Activated CD8-positive, alpha-beta memory T cell treated with anti-CD3 and anti-CD28 coated beads for 24 hours (primary cell): ENCODE data around the gene E2F1.

Source experiments
- DNase-seq: peaks from one replicate; pipeline ENCODE4 v3.0.0-alpha.2; 2020

Gene E2F1

DNA sequence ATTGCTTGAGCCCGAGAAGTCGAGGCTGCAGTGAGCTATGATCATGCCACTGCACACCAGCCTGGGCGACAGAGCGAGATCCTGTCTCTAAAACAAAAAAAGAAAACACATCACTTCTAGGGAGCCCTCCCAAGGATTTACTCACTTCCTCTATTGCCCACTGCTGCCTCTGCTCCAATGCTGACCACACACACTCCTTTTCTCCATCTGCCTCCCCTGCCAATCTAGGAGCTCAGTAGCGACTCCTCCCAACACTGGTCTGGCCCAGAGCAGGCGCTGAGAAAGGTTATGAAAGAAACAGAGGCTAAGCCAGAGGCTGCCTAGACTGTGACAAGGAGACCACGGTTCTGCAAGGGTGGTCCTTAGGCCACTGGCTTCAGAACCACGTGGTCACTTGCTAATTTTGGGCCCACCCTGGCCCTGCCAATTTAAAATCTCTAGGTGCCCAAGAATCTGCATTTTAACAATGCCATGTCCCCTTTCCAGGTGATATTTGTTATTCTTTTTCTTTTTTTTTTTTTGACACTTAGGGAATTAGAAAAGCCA is 1.3 kb upstream of the E2F1 start:
- no peak for DNase-seq

DNA sequence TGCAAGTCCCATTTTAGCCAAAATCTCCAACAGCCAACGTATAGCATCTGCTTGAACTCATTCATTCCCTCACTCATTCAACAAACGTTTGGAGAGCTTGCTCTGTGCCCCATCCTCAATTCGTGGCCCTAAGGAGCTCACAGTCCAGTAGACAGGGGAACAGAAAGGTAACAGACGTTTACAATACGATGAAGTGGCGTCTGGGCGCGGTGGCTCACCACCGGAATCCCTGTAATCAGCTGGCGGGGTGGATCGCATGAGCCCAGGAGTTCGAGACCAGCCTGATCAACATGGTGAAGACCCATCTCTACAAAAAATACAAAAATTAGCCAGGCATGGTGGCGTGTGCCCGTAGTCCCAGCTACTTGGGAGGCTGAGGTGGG is 790 bp upstream of the E2F1 start:
- DNase-seq: no peak

DNA sequence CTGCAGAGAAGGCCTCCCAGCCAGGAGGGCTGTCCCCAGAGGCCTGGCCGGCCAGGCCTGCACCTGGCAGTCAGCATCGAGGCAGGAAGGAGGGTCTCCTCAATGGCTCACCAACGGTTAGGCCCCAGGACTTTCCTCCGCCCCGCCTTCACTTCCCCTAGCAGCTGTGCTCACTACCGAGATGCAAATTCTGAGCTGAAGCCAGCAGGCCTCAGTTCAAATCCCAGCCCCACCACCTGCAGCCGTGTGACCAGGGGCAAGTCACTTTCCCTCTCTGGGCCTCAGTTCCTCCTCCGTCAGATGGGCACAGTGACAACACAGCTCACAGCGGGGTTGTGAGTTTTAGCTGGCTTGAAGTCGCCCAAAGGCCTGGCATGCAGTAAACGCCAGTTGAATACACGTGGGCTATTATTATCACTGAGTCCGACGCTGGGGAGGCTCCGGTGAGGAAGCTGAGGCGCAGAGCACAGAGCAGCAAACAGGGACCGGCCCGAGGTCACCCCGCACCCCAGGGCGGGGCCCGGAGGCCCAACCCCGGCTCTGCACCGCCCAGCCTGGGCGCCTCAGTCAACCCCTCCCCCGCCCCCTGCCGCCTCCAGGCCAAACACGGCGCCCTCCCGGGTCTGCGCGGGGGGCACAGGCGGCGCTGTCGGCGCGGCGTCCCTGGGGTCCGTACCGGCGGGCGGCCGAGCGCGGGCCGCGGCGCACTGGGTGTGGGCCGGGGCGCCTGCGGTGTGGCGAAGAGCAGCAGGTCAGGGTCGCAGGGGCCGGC is 671 bp downstream of the E2F1 start:
- peak; percentile 86 for DNase-seq

DNA sequence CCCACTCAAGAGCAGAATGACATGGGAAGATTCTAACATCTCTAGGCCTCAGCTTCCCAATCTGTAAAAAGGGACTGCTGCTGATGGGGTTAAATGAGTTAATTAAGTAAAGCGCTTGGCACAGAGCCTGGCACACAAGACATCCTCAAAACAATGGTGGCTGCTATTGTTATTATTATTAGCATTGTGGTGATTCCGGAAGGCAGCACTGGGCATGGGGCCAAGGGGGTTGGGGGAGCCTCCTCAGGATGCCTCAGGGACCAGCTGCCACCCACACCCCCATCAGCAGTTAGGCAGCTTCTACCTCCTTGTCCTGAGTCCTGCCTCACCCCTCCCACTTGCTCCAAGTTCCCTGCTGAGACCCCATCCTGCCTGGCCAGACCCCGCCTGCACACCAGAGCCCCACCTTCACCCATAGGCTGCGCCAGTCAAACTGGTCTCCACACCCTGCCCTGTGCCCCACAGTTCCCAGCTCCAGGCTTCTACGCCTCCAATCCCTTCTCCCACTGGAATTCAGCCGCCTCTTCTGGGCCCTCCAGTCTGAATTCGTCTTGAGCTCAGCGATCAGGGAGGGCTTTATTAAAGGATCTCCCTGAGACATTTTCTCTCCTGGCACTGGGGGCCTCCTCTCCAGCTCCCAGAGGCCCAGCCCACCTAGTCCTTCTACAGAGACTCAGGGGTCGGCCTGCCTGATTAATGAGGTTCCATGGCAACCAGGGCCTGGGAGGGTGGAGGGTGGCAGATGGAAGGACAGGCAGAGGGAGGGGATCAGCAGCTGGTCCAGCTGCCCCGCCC is 1.5 kb downstream of the E2F1 start:
- DNase-seq: no peak

DNA sequence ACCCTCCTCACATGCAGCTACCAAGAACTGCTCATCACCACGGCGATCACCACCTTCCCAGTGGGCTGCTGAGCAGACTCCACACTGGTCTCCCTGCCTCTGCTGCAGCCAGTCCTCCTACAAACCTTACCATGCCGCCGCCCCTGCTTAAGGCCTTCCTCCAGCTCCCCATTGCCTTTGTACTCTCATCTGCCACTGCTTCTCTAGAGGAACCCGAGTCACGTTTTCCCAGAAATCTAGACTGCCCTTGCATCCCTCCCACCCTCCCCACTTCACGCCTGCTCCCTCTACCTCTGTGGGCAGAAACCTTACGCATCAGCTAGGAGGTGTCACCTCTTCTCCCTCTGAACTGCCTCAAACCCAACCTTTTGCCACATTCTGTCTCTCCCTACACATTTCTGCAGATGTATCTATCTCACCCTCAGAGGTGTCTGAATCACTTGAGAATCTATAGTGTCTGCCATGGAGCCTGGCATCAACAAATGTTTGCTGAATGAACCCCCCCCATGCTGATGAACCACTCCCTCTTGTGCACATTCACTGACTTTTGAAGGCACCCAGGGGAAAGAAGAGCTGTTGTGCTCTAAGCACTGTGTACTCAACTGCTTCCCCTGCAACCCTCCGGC is 4.3 kb downstream of the E2F1 start:
- DNase-seq: no peak

DNA sequence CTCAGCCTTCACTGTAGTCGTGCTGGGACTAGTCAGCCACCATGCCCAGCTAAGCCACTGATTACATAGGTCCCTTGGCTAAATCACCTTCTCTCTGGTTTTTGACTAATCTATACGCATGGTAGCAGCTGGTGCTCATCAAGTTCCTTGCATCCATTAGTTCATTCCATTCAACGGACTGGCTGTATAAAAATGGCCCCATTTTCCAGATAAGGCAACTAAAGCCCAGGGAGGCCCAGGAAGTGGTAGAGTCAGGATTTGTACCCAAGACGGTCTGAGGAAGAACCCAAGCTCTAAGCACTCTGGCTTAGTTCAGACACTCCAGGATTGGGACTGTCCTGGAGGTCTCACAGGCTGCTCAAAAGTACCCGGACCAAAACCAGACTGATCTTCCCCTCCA is 4.9 kb downstream of the E2F1 start:
- DNase-seq: no peak

DNA sequence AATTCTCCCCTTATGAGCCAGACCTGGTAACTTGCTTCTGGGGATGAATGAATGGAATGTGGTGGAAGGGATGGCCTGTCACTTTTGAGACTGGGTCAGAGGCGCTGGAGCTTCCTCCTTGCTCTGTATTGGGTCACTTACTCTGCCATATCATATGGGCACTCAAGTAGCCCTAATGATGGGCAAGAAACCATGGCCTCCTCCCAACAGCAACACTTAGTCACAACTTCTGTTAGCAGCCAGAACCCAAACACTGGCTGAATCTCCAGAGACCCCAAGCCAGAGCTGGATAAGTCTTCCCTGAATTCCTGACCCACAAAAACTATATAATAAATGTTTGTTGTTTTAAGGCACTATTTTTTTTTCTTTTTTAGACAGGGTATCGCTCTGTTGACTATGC is 5.5 kb downstream of the E2F1 start:
- DNase-seq: no peak

DNA sequence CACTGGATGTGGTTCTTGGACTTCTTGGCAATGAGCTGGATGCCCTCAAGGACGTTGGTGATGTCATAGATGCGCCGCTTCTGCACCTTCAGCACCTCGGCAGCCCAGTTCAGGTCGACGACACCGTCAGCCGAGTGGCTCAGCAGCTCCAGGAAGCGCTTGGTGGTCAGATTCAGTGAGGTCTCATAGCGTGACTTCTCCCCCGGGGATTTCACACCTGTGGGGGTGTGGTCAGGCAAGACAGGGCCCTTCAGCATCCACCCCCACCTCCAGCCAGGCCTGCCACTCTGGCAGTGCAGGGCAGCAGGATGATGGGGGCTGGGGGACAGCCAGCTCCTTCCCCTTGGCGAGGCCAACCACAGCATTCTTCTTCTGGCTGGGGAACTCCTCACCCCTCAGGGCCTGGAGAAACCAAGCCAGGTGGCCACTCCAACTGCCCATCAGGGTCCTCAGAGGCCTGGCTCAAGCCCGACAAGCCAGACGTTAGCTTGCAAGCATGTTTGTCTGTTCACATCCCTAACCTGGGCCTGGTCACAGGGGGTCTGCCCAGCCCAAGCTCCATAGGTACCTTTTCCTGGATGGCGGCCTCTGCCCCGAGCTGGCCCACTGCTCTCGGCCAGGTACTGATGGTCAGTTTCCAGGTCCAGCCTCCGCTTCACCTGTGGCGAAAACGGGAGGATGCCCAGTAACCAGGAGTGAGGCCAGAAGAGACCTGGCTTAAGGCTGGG is 6.3 kb downstream of the E2F1 start:
- DNase-seq: no peak

DNA sequence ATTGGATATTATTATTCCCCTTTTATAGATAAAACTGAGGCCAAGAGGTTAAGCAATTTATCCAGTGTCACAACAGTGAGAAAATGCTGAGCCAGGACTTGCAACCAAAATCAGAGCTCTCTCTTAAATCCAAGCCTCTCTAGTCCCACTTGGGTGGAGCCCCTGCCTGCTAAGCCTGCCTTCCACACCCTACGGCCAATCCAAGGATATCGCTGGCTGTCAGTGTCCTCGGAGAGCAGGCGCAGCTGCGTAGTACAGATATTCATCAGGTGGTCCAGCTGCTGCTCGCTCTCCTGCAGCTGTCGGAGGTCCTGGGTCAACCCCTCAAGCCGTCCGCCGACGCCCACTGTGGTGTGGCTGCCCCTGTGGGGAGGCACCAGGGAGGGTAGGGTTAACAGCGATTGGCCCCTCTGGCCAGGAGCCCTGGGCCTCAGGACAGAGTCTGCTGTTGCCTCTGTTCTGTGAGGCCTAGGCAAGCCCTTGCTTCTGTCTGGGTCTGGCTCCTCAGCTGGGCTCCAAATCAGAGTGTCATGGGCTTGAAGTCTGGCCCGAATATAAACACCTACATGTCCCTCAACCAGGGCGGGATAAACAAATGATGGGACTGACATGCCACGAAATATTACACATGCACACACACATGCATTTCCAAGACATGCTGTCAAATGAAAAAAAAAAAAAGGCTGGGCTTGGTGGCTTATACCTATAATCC is 8.0 kb downstream of the E2F1 start:
- no peak for DNase-seq

DNA sequence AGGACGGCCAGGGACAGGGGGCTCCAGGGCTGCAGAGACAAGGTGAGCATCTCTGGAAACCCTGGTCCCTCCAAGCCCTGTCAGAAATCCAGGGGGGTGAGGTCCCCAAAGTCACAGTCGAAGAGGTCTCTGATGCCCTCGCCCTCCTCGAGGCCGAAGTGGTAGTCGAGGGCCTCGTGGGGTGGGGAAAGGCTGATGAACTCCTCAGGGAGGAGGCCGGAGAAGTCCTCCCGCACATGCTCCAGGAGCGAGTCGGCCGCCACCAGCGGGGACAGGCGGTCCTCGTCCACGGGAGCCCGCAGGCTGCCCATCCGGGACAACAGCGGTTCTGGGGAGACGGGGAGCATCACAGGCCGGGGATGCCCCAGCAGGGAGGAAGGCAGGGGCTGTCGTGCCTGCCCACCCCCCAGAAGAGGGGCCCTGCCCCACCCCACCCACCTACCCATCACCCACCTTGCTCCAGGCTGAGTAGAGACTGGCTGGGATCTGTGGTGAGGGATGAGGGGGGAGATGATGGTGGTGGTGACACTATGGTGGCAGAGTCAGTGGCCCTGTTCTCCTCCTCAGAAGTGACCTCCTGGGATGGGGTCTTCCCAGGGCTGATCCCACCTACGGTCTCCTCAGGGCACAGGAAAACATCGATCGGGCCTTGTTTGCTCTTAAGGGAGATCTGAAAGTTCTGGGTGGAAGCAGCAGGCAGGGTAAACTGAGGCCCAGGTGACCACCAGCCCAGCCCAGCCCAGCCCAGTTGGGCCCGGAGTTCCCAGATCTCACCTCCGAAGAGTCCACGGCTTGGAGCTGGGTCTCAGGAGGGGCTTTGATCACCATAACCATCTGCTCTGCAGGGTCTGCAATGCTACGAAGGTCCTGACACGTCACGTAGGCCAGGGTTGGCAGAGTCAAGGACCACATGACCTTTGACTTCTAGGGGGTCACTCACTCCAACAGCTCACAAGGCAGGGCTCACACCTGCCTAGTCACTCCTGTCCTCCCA is 9.2 kb downstream of the E2F1 start:
- DNase-seq: peak; percentile 54

DNA sequence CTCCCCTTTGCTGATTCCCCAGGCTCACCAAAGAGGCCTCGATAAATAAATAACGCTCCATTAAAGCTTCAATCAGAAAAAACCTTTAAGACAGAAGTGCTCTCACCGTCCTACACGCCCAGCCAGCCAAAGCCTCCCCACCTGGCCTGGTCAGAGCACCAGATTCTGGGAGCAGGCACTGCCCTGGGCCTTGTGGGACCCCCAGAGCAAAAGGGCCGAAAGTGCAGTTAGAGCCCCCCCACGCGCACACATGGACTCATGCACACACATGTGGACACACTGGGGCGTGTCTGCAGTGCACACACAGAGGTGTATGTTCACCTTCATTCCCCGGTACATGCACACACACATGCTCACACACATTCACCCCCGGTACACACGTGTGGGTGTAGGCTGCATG is 10.1 kb downstream of the E2F1 start:
- no peak for DNase-seq

DNA sequence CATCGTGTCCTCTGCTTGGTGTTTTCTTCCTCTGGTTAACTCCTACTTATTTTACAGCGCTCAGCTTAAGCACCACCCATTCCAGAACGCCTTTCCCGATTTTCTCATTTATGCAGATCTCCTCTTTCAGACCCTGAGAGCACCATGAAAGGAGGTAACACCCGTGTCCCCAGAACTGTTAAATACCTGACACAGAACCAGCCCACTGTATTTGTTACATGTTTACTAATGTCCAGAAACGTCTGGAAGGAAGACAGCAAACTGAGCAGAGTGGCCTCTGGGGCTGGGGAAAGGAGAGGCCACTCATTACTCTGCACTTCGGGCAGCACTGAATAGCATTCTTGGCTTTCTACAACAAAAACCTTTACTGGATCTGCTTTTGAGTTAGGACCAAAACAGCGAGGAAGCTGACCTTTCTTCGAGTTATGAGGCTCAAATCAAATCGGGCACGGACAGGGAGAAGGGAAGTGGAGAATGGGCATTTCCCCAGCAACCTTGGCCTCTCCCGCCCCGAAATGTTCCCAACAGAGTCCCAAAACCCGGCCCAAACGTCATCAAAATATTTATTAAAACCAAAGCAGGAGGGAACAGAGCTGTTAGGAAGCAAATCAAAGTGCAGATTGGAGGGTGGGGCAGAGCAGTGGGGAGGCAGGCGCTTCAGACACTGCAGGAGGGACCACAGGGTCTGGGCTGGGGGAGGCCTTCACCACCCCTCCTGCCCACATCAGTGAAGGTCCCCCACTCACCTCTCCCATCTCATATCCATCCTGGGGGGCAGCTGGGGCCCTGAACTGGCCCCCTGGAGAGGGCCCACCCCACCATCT is 10.8 kb downstream of the E2F1 start:
- no peak for DNase-seq

DNA sequence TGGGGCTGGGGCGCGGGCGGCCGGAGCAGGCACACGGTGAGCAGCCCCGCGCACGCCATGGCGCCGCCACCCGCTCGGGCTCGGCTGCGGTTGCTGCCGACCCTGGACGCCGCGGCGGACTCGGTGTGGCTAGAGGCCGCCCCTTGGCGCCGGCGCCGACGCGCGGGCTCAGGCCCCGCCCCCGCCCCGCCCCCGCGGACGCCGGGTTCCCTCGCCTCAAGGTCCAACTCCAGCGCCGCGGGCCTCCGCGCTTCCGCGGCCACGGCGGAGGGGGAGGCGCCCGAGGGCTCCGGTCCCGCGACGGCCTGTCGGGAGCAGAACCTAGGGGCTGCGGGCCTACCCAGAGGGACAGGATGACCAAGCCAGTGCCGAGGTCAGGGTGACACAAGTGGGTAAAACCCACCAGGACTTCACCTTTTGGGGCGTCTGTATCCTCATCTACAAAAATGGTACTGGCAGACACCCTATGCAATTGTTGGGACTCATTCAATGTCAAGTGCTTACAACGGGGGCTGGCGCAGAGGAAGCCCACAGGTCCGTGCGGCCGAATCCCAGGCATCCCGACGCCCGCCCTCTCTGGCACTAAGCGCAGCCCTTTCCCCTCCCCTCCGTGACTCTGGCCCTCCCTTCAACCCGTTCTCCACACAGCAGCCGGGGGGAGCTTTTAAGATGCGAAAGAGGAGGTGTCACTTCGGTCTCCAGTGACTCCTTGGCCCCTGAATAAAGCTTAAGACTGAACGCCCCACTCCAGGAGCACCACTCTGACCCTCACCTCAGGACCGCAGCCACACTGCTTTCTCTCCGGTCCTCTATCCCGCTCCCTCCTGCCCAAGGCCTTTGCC is 11.7 kb downstream of the E2F1 start, which contains the start of gene NECAB3:
NECAB3 (minus strand) TSS at position 135 of the 842 bp plus-strand sequence; CDS start at position 59, 76 bp downstream.
- DNase-seq: peak; percentile 89

DNA sequence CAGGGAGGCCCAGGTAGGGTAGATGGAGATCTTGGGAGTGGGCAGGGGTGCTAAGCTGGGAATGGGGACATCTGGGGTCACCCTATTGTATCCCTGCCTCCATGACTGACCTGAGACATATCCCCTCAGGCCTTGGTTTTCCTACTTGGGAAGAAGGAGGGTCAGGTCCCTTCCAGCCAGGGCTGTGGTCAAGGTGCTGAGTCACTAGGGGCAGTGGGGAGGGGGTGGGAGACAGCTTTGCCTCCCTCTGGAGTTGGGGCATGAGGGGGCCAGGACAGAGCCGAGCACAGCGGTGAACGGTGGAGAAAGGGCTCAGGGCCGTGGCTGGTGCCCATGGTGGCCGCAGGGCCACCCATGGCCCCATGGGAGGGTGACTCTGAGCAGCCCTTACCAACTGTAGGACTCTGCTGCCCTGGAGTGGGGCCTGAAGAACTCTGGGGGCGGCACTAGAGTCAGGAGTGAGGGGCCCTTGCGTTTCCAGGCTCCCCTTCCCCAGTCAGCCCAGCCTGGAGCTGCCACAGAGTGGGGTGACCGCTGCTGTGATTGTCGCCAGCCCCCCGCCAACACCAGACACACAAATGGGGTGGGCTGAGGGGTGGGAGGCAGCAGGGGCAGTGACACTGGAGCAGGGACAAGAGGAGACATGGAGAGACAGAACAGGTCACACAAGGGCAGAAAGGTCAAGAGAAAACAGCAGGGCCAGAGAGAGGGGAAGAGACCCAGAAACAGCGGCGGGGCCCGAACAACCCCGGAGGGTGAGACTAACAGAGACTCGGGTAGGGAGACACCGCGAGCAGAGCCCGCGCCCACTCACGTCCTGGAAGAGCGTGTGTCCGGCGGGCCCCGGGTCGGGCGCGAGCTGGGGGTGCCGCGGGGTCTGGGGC is 12.5 kb downstream of the E2F1 start:
- peak; percentile 71 for DNase-seq

DNA sequence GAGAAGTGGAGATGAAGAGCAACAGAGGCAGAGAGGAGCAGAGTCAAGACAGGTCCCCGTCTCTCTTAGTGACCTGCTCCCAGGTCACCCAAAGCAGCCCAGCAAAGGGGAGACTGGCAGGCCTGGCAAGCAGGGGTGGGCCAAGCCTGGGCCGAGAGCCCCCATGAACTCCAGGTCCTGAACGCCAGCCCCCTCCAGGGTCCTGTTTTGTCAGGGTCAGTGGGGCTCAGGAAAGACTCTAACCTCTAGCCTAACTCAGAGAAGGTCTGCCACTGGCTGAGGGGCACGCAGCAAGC is 13.1 kb downstream of the E2F1 start:
- DNase-seq: no peak

DNA sequence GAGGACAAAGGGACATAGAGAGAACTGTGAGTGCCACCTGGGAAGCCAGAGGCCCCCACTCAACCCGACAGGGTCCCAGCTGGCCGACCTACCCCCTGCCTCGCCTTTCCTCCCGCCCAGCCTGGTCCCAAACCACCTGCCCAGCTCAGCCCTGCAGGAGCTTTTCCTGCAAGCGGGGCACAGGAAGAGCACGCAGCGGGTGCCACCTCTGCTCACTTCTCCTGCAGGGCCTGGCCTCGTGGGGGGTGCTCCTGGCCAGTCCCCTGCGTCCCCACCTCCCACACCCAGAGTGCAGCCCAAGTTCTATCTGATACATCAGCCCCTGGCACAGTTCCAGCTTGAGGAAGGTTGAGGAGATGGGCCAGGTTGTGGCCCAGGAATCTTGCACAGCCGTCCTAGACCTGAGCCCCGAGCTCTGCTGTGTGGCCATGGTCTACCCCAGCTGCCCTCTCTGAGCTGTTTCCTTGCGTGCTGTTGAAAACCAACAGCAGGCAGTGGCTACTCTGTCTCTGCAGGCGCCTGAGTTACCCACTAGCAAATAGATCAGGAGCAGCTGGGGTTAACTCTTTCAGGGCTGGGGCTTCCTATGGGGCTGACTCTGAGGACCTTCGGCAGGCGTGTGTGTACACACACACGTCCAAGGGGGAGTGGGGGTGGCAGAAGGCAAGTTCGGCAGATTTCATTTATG is 13.6 kb downstream of the E2F1 start:
- no peak for DNase-seq

DNA sequence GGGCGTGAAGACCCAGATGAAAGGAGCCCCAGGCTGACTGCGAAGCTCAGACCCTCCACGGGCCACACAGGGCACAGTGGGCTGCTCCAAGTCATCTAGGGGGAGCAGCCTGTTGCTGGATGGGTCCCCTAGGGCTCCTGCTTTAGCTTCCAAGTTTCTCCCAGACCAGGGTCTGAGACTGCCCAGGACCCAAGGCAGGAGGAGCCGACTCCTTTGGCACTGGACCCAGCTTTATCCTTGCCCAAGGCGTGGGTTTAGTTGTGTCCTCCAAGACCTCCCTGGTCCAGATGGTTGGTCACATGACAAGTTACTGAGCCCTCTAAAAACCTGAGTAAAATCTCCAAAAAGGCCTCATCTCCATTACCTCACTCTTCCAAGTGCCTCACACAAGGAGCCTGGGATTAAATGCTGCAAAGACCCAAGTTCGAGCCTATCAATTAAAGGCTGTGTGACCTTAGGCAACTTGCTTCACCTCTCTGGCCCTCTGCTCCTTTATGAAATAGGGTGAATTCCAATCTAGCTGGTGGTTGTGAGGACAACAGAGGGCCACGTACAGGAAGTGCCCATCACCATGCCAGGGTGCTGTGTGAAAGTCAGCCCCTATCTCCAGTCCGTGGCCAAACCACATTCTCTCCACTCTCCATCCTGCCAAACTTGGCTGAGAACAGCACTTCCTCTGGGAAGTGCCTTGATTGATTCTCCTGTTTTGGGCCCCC is 14.5 kb downstream of the E2F1 start:
- no peak for DNase-seq
